GM18508 (cell line): ENCODE measurements around the gene IQCM.
"Not testable (repeated sequence)": the region's sequence is repeated elsewhere in the genome, so short reads cannot be mapped to it uniquely, and the experiment has no call there.

Experiments used
- ATAC-seq: cut with Tn5 transposase; IDR thresholded peaks from one replicate; pipeline ENCODE4 v1.9.1; 2021; ENCODE audit warnings: moderate number of reproducible peaks; ENCODE audit not compliant: insufficient read depth, unreplicated experiment

The IQCM gene

GRCh38 chr4:149500806-149501205 lies 314.8 kb downstream of the IQCM start:
- no peak for ATAC-seq

- ATAC-seq = no peak
Observed at GRCh38 chr4:149499726-149500125, 315.9 kb downstream of the IQCM start.

GRCh38 chr4:149498246-149498645 lies 317.4 kb downstream of the IQCM start:
- no peak for ATAC-seq

GRCh38 chr4:149493492-149493891 lies 322.2 kb downstream of the IQCM start:
- no peak for ATAC-seq

GRCh38 chr4:149489321-149489720 lies 326.3 kb downstream of the IQCM start:
- no peak for ATAC-seq

GRCh38 chr4:149486861-149487260 lies 328.8 kb downstream of the IQCM start:
- ATAC-seq = no peak

- ATAC-seq = not testable (repeated sequence)
Observed at GRCh38 chr4:149468669-149469068, 347.0 kb downstream of the IQCM start.

- ATAC-seq = no peak
Observed at GRCh38 chr4:149466446-149466845, 349.2 kb downstream of the IQCM start.

- ATAC-seq = no peak
Observed at GRCh38 chr4:149465955-149466354, 349.7 kb downstream of the IQCM start.

- no peak for ATAC-seq
Observed at GRCh38 chr4:149443537-149443936, 372.1 kb downstream of the IQCM start.

- no peak for ATAC-seq
Observed at GRCh38 chr4:149441338-149441737, 374.3 kb downstream of the IQCM start.

GRCh38 chr4:149426461-149426860 lies 389.2 kb downstream of the IQCM start:
- no peak for ATAC-seq

- ATAC-seq = no peak
Observed at GRCh38 chr4:149409555-149409962, 406.1 kb downstream of the IQCM start.

GRCh38 chr4:149409146-149409545 lies 406.5 kb downstream of the IQCM start:
- ATAC-seq = no peak

- ATAC-seq = no peak
Observed at GRCh38 chr4:149404143-149404542, 411.5 kb downstream of the IQCM start.

- ATAC-seq = no peak
Observed at GRCh38 chr4:149403081-149403480, 412.6 kb downstream of the IQCM start.

- no peak for ATAC-seq
Observed at GRCh38 chr4:149398993-149399392, 416.6 kb downstream of the IQCM start.

GRCh38 chr4:149370785-149371420 lies 444.7 kb downstream of the IQCM start:
- ATAC-seq = no peak

- no peak for ATAC-seq
Observed at GRCh38 chr4:149370002-149370401, 445.6 kb downstream of the IQCM start.

- ATAC-seq = no peak
Observed at GRCh38 chr4:149353241-149353640, 462.4 kb downstream of the IQCM start.

GRCh38 chr4:149349541-149349940 lies 466.1 kb downstream of the IQCM start:
- no peak for ATAC-seq

- ATAC-seq = no peak
Observed at GRCh38 chr4:149347139-149347538, 468.5 kb downstream of the IQCM start.

GRCh38 chr4:149345424-149345823 lies 470.2 kb downstream of the IQCM start:
- ATAC-seq = no peak
